Globus pallidus (tissue), 1 donor: Measurements from ENCODE around the gene LMF2.
"Not testable (repeated sequence)": the region's sequence is repeated elsewhere in the genome, so short reads cannot be mapped to it uniquely, and the experiment has no call there.

Experiments
- DNase-seq: peaks from one replicate; pipeline ENCODE4 v3.0.0-alpha.2; 2015; ENCODE audit warnings: low spot score

The LMF2 gene, protein sequence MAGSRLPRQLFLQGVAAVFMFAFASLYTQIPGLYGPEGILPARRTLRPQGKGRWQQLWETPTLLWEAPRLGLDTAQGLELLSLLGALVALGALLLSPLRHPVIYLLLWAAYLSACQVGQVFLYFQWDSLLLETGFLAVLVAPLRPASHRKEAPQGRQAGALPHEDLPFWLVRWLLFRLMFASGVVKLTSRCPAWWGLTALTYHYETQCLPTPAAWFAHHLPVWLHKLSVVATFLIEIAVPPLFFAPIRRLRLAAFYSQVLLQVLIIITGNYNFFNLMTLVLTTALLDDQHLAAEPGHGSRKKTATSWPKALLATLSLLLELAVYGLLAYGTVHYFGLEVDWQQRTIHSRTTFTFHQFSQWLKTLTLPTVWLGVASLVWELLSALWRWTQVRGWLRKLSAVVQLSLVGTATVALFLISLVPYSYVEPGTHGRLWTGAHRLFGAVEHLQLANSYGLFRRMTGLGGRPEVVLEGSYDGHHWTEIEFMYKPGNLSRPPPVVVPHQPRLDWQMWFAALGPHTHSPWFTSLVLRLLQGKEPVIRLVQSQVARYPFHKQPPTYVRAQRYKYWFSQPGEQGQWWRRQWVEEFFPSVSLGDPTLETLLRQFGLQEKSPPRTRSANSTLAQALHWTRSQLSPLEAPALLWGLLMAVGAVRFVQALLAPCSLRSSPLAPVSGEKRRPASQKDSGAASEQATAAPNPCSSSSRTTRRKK

DNA sequence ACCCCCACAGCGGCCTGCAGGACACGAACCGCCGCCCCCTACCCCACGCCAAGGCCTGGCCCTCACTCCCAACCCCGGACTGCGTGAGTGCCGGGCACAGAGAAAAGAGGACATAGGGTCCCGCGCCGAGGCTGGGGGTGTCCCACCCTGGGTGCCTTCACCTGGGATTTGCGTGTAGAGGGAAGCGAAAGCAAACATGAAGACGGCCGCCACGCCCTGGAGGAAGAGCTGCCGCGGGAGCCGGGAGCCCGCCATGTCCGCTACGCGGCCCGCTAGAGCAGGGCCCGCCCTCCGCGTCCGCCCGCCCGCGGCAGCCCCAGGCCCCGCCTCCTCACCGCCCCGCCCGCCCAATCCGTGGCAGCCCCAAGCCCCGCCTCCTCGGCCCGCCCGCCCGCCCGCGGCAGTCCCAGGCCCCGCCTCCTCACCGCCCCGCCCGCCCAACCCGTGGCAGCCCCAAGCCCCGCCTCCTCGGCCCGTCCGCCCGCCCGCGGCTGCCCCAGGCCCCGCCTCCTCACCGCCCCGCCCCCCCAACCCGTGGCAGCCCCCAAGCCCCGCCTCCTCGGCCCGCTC lies at the start of gene LMF2:
LMF2 (minus strand) TSS at position 282 of the 570 bp plus-strand sequence; CDS start at position 255, 27 bp downstream.
- DNase-seq = peak; percentile 96

DNA sequence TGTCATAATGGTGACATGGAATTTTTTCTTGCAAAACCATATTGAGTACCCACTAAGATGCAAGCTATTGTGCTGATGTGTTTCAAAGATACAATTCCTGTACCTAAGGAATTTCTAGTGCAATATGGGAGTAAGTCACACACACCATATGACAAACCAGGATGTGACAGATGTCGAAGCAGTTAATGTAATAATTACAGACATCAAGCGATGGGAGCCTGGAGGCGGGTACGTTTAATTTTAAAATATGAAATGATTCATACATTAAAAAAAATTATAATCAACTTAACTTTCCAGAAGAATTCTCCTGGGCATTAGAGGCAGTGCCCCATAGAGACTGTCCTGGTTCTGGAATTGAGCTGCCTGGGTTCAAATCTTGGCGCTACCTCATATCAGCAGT lies 49.2 kb upstream of the LMF2 start:
- no peak for DNase-seq

DNA sequence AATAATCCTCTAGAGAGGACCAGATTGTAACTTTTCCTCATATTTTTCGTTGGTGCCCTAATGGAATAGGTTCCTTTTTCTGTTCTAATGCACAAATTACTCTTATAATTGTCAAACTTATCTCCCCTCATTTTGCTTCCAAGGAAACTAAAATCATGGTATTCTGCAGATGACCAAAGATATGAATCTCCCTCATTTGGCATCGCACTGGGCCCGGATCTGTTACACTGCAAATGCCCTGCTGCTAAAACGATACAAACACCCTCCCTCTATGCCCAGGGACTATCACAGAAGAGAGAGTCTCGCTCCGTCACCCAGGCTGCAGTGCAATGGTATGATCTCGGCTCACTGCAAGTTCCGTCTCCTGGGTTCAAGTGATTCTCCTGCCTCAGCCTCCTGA lies 45.8 kb upstream of the LMF2 start:
- DNase-seq = no peak

DNA sequence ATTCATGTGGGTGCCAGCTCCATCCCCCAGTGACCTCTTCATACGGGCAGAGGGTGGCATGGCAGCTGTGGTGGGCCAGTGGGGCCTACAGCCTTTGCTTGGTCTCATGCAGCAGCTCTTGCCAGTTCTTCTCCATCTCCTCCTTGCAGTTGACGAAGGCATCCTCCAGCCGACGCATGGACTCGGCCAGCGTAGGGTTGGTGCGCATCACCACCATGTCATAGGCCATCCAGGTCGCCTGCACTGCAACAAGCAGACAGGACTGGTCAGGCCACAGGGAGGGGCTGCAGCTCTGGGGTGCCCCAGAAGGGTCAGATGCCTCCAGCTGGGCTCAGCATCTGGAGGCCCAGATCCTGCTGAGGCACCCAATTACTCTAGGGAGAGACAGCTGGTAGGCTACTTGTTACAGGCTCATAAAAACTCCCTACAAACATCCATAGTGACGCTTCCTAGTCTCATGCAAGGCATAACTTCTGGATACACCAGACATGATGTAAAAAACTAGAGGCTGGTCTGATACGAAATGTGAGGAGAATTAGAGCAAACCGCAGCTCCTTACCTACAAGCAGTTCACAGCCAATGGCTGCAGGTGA lies 43.8 kb upstream of the LMF2 start:
- DNase-seq = no peak

DNA sequence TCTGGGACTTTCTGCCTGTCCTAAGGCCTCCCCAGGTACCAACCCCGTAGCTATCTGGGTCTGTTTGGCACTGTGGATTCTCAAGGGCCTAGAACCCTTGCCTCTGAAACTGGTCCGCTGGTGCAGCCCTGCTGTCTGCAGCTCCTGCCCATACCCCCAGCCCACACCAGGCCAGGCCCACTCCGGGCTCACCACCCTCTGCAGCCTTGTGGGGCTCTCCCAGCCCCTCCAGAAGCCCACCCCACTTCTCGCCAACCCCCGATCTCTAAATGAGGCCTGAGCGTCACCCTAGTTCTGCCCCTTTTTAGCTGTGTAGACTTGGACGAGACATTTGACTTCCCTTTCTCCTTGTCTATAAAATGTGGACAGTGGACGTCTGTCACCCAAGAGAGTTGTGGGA lies 42.9 kb upstream of the LMF2 start:
- no peak for DNase-seq

DNA sequence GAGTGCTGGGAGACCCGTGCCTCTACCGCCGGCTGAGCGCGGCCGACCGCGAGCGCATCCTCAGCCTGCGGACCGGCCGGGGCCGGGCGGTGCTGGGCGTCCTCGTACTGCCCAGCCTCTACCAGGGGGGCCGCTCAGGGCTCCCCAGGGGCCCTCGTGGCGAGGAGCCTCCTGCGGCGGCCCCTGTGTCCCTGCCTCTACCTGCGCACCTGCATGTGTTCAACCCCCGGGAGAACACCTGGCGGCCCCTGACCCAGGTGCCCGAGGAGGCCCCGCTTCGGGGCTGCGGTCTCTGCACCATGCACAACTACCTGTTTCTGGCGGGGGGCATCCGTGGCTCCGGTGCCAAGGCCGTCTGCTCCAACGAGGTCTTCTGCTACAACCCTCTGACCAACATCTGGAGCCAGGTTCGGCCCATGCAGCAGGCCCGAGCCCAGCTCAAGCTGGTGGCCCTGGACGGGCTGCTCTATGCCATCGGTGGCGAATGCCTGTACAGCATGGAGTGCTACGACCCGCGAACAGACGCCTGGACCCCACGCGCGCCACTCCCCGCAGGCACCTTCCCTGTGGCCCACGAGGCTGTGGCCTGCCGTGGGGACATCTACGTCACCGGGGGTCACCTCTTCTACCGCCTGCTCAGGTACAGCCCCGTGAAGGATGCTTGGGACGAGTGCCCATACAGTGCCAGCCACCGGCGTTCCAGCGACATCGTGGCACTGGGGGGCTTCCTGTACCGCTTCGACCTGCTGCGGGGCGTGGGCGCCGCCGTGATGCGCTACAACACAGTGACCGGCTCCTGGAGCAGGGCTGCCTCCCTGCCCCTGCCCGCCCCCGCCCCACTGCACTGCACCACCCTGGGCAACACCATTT lies 41.7 kb upstream of the LMF2 start:
- no peak for DNase-seq

DNA sequence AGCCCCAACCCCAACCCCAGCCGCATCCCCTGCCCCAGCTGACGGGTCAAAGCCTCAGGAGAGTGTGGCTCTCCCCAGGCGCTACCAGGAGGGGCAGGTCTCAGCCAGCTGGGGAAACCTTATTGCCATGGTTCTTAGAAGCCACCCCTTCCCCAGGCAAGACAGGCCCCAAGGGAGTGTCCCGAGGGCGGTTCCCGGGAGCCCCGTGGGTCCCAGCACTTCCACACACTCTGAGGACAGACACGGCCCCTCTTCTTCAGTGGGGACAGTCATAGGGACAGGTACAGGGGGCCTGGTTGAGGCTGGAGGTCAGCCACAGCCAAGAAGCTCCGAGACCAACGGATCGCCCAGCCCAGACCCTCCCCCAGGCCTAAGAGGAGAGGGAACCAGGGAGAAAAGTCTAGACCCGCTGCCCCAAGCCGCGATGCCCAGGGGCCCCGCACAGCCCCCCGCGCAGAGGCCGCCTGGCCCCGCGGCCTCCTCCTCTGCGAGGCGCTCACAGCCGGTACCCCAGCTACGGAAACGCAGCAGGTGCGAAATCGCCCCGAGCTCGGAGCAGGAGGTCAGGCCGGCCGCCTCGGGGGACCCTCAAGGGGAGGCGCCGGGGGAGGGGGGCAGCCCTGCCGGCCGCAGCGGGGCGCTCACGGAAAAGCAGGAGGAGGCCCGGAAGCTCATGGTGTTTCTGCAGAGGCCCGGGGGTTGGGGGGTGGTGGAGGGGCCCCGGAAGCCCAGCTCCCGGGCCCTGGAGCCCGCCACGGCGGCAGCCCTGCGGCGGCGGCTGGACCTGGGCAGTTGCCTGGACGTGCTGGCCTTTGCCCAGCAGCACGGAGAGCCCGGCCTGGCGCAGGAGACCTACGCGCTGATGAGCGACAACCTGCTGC lies 40.8 kb upstream of the LMF2 start:
- no peak for DNase-seq

DNA sequence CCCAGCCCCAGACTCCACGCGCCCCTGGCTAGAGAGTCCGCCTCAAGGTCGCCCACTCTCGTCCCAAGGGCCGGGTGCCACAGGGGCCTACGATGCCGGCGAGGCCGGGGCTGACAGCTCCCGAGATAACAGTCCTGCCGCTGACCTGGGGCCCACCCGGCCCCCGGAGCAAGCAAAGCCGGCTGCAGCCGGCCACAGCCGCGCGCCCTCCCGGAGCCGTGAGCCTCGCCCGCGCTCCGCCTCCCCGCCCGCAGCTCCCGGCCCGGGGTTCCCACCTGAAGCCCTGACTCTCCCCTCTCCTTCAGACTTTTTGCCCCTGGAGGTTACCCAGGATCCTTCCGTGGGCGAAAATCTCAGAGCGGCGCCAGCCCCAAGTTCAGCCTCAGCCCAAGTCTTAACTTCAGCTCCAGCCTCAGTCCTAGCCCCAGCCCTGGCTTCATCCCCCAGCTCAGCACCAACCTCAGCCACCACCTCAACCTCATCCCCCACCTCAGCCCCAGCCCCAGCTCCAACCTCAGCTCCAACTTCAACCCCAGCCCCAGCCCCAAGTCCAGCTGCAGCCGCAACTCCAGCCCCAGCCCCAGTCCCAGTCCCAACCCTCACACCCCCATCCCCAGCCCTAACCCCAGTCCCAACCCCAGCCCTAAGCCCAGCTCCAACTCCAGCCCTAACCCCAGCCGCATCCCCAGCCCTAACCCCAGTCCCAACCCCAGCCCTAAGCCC lies 39.9 kb upstream of the LMF2 start:
- DNase-seq = no peak

DNA sequence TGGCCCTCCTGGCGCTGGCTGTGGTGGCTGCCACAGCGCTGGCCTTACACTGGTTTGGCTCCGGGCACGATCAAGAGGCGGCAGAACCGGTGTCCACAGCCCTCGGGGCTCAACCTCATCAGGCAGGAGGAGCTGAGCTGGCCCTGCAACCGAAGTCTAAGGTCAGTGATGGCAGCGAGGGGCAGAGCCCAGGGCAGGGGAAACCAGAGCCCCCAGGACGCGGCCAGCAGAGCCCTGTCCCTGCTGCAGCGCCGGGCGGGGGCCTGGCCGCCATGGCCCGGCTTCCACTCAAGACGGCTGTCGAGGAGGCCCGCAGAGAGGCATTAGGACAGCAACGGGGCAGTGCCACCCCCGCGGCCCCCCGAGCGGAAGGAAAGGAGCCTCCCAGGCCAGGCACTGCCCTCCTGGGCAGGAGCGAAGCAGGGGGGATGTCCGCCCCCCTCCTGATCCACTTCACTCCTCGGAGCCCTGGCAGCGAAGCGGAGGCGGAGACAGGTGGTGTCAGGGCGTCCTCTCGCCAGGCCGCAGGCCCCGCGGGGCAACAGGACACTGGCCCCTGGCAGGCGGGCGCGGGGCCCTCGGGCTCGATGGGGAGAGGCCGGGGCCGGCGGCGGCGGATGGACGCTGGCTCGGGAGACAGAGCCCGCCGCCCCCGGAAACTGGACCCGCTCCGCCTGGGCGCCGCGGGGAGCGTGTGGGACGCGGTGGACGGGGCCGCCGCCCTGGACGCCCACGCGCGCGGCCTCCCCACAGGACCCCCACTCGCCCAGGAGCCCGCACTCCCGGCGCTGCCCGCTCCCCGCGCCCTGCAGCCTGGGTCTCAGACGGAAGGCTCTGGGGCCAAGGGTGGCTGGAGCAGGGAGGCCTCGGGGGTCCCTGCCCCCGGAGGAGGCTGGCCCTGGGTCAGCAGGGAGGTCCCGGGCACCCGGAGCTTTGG lies 39.1 kb upstream of the LMF2 start:
- no peak for DNase-seq

DNA sequence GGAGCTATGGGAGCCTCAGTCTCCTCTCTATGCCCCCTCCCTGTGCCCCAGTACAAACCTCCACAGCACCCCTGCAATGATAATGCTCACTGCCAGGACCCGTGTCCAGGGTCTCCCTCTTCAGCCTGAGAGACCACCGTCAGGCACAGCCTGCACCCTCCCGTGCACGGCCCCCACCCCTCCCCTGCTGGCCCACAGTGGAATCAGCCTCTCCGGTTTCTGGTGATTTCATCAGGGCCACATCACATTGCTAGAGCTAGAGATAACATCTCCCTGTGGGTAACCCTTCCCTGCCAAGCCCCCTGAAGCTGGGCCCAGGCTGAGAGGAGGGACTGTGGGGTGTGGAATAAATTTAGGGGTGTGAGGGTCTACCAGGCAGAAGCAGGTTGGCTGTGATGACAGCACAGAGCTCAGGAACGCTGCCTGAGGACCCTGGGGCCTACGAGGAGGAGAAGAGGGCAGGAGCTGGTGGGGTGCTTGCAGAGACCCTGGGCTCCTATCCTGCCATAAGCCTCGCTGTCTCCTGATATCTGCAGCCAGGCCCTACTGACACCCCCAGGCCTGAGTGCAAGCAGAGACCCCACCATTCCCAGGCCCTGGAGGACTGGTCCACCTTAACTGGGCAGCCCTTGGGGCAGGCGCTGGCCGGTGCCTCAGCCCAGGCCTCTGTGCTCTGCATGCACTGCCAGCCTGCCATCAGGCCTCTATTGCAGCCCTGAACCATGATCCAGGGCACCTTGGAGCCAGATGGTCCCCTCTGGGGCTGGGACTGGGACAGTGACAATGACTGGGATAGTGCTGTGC lies 38.2 kb upstream of the LMF2 start, which contains the start of gene KLHDC7B:
KLHDC7B (plus strand) TSS at position 378 of the 804 bp plus-strand sequence; CDS start at position 723, 345 bp downstream.
- no peak for DNase-seq

DNA sequence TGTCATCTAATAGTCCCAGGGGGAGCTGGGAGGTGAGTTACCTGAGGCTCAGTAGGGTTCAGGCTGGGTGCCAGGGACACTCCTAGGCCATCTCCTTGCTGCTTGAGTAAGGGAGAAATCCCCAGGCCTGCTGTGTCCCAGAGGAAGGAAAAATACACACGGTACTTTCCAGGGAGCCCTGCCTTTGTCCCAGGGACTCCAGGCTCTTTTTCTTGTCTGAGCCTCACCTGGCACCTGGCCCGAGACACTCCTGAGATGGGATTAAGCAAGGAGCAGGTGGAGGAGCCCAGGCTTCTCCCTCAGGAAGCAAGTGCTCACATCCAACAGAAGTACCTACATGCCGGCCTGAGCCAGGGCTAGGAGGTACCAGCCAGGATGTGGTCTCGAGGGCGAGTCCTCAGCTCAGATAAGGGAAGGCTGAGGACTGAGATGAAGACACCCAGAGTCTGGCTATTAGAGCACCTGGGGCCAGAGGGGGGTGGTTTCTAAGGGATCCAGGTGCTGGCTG lies 37.3 kb upstream of the LMF2 start:
- no peak for DNase-seq

DNA sequence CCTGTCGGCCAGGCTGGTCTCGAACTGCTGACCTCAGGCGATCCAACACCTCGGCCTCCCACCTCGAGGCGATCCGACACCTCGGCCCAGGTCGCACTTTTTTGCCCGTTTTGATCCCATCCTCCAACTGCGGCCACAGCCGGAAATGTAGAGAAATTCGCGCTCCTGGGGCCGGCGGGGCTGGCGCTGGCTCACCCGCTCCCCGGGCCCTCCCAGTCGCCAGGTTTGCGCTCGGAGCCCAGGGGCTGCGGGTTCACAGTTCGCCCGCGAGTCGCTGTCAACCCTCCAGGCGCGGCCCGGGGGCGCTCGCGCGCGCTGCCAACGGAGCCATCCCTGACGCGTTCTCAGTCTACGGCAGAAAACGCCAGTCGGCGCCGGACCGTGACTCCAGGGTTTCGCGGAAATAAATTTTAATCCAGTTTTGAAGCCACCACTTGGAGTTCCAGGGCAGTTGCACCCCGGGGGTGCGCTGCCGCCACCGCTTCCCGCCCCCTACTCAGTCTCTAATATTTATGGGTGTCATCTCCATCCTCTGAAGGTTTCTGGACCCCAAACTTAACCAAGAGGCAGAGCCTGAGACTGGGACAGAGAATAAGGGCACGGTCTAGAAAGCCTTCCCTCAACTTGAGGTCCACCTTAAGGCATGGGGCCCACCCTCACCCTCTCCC lies 36.7 kb upstream of the LMF2 start:
- no peak for DNase-seq

DNA sequence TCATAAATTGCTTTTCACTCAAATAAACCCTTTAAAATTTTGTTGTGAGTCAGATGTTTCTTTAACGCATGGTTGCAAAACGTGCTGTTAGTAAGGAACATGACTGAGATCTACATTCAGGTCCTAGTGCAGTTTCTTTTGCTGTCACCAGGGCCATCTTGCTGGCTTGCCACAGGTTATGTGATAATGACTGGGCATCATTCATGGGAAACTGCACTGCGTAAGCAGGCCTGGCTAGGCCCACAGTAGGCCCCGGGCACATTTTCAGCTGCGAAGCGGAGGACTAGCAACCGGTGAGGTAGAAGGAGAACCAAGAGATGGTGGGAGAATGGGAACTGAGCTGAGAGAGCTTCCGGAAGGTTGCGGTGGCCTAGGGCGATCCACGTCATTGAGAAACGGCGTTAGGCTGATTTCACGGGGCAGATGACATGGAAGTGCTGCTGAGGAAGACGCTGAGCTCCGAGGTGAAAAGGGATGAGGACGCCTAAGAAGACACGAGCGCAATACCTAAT lies 35.0 kb upstream of the LMF2 start:
- DNase-seq = no peak

DNA sequence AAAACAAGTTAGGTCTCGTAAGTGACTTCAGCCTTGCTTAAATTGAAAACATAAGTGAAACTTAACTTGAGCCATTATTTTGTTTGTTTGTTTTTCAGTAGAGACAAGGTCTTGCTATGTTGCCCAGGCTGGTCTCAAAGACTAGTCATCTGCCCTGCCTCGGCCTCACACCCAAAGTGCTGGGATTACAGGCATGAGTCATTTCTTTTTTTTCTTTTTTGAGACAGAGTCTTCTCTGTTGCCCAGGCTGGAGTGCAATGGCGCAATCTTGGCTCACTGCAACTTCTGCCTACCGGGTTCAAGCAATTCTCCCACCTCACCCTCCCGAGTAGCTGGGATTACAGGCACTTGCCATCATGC lies 34.1 kb upstream of the LMF2 start:
- DNase-seq = not testable (repeated sequence)

DNA sequence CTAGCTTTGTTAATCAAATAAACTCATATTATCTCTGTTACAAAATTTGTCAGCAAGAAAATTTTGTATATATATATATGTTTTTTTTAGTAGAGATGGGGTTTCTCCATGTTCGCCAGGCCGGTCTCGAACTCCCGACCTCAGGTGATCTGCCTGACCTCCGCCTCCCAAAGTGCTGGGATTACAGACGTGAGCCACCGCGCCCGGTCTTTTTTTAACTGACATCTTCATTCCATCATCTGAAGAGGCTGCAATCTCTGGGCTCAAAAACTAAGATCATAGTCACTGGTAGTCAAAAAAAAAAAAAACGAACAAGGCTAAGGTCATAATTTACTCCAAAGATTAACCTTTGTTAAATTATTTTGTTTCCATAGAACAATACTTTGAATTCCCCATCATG lies 32.9 kb upstream of the LMF2 start:
- DNase-seq = no peak

DNA sequence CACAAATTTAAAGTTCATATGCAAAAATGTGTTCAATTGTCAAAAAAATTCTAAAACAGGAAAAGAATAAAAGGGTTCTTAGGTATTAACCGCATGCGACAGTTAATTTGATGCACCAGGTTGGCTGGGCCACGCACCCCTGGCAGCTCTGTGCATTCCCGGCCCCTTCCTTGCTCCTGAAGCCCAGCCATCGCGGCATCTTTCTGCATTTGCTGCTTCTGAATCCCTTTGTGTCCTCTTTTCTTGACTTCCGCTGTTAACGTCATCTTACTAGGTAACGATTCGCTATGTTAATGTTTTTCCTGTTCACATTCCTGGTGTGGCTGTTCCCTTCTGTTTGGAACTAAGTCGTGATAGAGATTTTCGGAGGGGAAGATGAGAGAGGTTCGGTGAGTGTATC lies 30.3 kb upstream of the LMF2 start:
- no peak for DNase-seq

DNA sequence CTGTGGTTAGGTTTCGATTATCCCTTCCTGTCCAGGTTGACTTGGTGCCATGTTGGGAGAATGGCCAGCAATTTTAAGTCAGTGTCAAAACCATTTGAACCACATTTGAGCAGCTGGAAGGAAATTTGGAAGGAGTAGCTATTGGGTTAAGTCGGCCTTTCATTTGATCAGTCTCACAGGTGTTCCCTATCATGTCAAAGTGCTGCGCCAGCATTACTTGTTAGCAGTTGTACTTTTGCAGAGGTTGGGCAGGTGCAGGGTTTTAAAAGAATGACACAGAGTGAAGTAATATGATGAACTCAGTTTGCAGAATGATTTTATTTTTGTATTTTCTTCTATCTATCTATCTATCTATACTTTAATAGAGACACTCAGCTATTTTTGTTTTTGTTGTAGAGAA lies 28.7 kb upstream of the LMF2 start:
- DNase-seq = no peak
